DND-41 (cell line): ENCODE measurements around the gene CRYBG1.

Experiments
- ATAC-seq: fragments of 200-7000 bp; cut with Tn5 transposase; 3 replicates; pipeline ENCODE4 v1.9.1; 2021; ENCODE audit warnings: low read depth; ENCODE audit not compliant: insufficient read depth
- DNase-seq: peaks from one replicate; pipeline ENCODE4 v3.0.0-alpha.2; 2020
- H2AFZ ChIP-seq: 2 replicates; pipeline ENCODE4 v1.6.0; 2012; ENCODE audit warnings: low read depth, low read length
- H3K27ac ChIP-seq: 2 replicates; pipeline ENCODE4 v1.5.1; 2012; ENCODE audit warnings: low read length, inconsistent platforms
- H3K27me3 ChIP-seq: fragments of 200-600 bp; sonication (generic); 2 replicates; pipeline ENCODE4 v1.6.0; 2012; ENCODE audit warnings: low read length, mild to moderate bottlenecking, inconsistent platforms; ENCODE audit not compliant: insufficient read depth, poor library complexity
- H3K36me3 ChIP-seq: 2 replicates; pipeline ENCODE4 v1.5.1; 2012; ENCODE audit warnings: low read length, inconsistent platforms; ENCODE audit not compliant: insufficient read depth
- H3K4me1 ChIP-seq: 2 replicates; pipeline ENCODE4 v1.5.1; 2012; ENCODE audit warnings: mild to moderate bottlenecking, low read length; ENCODE audit not compliant: insufficient read depth
- H3K4me2 ChIP-seq: 2 replicates; pipeline ENCODE4 v1.6.0; 2012; ENCODE audit warnings: mild to moderate bottlenecking, moderate library complexity, low read length, inconsistent platforms; ENCODE audit not compliant: insufficient read depth
- H3K4me3 ChIP-seq, 2 experiments: fragments of 200-600 bp in 1 of 2; shearing (Covaris generic) in 1 of 2; 2 replicates each; pipeline ENCODE4 v1.5.1; 2012 to 2016; ENCODE audit warnings: inconsistent platforms in 2 of 2, low read length in 2 of 2, mild to moderate bottlenecking in 2 of 2, low read depth in 1 of 2, moderate library complexity in 1 of 2
- H3K79me2 ChIP-seq: 2 replicates; pipeline ENCODE4 v1.6.0; 2012; ENCODE audit warnings: low read length, inconsistent platforms; ENCODE audit not compliant: insufficient read depth
- H3K9ac ChIP-seq: 2 replicates; pipeline ENCODE4 v1.6.0; 2012; ENCODE audit warnings: low read depth, mild to moderate bottlenecking, inconsistent platforms, low read length, moderate library complexity
- H3K9me3 ChIP-seq: 2 replicates; pipeline ENCODE4 v1.5.1; 2012; ENCODE audit warnings: low read length, moderate library complexity, mild to moderate bottlenecking, inconsistent platforms; ENCODE audit not compliant: insufficient read depth, severe bottlenecking
- H4K20me1 ChIP-seq: 2 replicates; pipeline ENCODE4 v1.6.0; 2012; ENCODE audit warnings: low read length; ENCODE audit not compliant: insufficient read depth
- CTCF ChIP-seq: IDR thresholded peaks from 2 replicates; pipeline ENCODE4 v1.5.1; 2012; ENCODE audit warnings: borderline replicate concordance, low read length, moderate library complexity, mild to moderate bottlenecking; ENCODE audit not compliant: poor library complexity, severe bottlenecking; ENCODE audit errors: extremely low read depth
- EZH2 ChIP-seq: IDR thresholded peaks from 3 replicates; pipeline ENCODE4 v1.6.1; 2012; ENCODE audit warnings: borderline replicate concordance, low read depth, mild to moderate bottlenecking, moderate library complexity, low read length, inconsistent platforms; ENCODE audit not compliant: severe bottlenecking

CRYBG1 gene

GRCh38 chr6:106561686-106562405 lies 201.3 kb downstream of the CRYBG1 start:
- Histone ChIP-seq H3K4me3 (no peak overlapping the region), H3K36me3 (peaks cover 55% of the 10 kb centered on the region), H3K27ac (no peak overlapping the region), H4K20me1 (no peaks in the 10 kb centered on the region), H2AFZ (no peak overlapping the region), H3K79me2 (no peaks in the 10 kb centered on the region), H3K4me2 (no peak overlapping the region), H3K27me3 (no peaks in the 10 kb centered on the region), H3K9ac (no peak overlapping the region), H3K9me3 (no peaks in the 10 kb centered on the region), H3K4me1 (no peaks in the 10 kb centered on the region)
- ATAC-seq (no peak), DNase-seq (no peak)
- TF ChIP-seq EZH2, result no peak
- TF ChIP-seq CTCF, result no peak

GRCh38 chr6:106563614-106564013 lies 203.1 kb downstream of the CRYBG1 start:
- DNase-seq, result no peak
- TF ChIP-seq EZH2 (no peak), CTCF (no peak)

GRCh38 chr6:106564476-106564875 lies 204.0 kb downstream of the CRYBG1 start:
- Histone ChIP-seq H3K9ac (no peak overlapping the region), H3K79me2 (no peaks in the 10 kb centered on the region), H3K9me3 (no peaks in the 10 kb centered on the region), H3K36me3 (peaks cover 59% of the 10 kb centered on the region), H2AFZ (no peak overlapping the region), H4K20me1 (no peaks in the 10 kb centered on the region), H3K27ac (no peak overlapping the region), H3K4me1 (no peaks in the 10 kb centered on the region), H3K4me3 (no peak overlapping the region), H3K27me3 (no peaks in the 10 kb centered on the region), H3K4me2 (no peak overlapping the region)
- DNase-seq (no peak), ATAC-seq (no peak)
- no peak for TF ChIP-seq EZH2
- no peak for TF ChIP-seq CTCF

More at GRCh38 chr6:106563614-106564013, 203.1 kb downstream of the CRYBG1 start:
- ATAC-seq, result no peak
- Histone ChIP-seq H4K20me1 (no peaks in the 10 kb centered on the region), H3K9me3 (no peaks in the 10 kb centered on the region), H3K36me3 (peaks cover 57% of the 10 kb centered on the region), H3K27ac (no peak overlapping the region), H3K9ac (no peak overlapping the region), H2AFZ (no peak overlapping the region), H3K79me2 (no peaks in the 10 kb centered on the region), H3K27me3 (no peaks in the 10 kb centered on the region), H3K4me3 (no peak overlapping the region), H3K4me2 (no peak overlapping the region), H3K4me1 (no peaks in the 10 kb centered on the region)

- TF ChIP-seq CTCF (no peak), EZH2 (no peak)
- Histone ChIP-seq H3K36me3 (peaks cover 51% of the 10 kb centered on the region), H3K79me2 (no peaks in the 10 kb centered on the region), H4K20me1 (no peaks in the 10 kb centered on the region), H3K4me1 (no peaks in the 10 kb centered on the region), H3K9me3 (no peaks in the 10 kb centered on the region), H2AFZ (no peak overlapping the region), H3K9ac (no peak overlapping the region), H3K27me3 (no peaks in the 10 kb centered on the region), H3K27ac (no peak overlapping the region), H3K4me3 (no peak overlapping the region), H3K4me2 (no peak overlapping the region)
- DNase-seq (no peak), ATAC-seq (no peak)
Observed at GRCh38 chr6:106568530-106568929, 208.0 kb downstream of the CRYBG1 start.
